Activated effector memory CD4-positive, alpha-beta T cell treated with anti-CD3 and anti-CD28 coated beads, Interleukin-2, amount 50 U/mL, for 16 hours (primary cell): ENCODE data around the gene VPS4B.
"Not testable (repeated sequence)": the region's sequence is repeated elsewhere in the genome, so short reads cannot be mapped to it uniquely, and the experiment has no call there.

ENCODE experiments used
- DNase-seq: peaks from one replicate; pipeline ENCODE4 v3.0.0-alpha.2; 2020

The VPS4B gene

GRCh38 chr18:63422087-63422863, at the start of gene VPS4B:
TSS of gene VPS4B (minus strand) at chr18:63422476. CDS start at chr18:63422259, 217 bp downstream.
- DNase-seq = peak; percentile 100

GRCh38 chr18:63470751-63471150, 48.5 kb upstream of the VPS4B start:
- no peak for DNase-seq

GRCh38 chr18:63468575-63468974, 46.3 kb upstream of the VPS4B start:
- no peak for DNase-seq

- no peak for DNase-seq
These were observed 45.4 kb upstream of the VPS4B start for GRCh38 chr18:63467699-63468098.

GRCh38 chr18:63465059-63465458, 42.8 kb upstream of the VPS4B start:
- no peak for DNase-seq

GRCh38 chr18:63464434-63464833, 42.2 kb upstream of the VPS4B start:
- no peak for DNase-seq

- no peak for DNase-seq
These were observed 38.1 kb upstream of the VPS4B start for GRCh38 chr18:63460414-63460813.

- DNase-seq = no peak
These were observed 35.7 kb upstream of the VPS4B start for GRCh38 chr18:63457977-63458376.

GRCh38 chr18:63454497-63454896, 32.2 kb upstream of the VPS4B start:
- no peak for DNase-seq

GRCh38 chr18:63452751-63453150, 30.5 kb upstream of the VPS4B start:
- DNase-seq = not testable (repeated sequence)

GRCh38 chr18:63451799-63452660, 29.8 kb upstream of the VPS4B start:
- DNase-seq = no peak

GRCh38 chr18:63449426-63449825, 27.1 kb upstream of the VPS4B start:
- no peak for DNase-seq

- no peak for DNase-seq
These were observed 24.8 kb upstream of the VPS4B start for GRCh38 chr18:63447066-63447465.

- no peak for DNase-seq
These were observed 24.0 kb upstream of the VPS4B start for GRCh38 chr18:63446266-63446665.

GRCh38 chr18:63445037-63445436, 22.8 kb upstream of the VPS4B start:
- DNase-seq = no peak

GRCh38 chr18:63444580-63444979, 22.3 kb upstream of the VPS4B start:
- no peak for DNase-seq

- DNase-seq = no peak
These were observed 21.6 kb upstream of the VPS4B start for GRCh38 chr18:63443829-63444228.

GRCh38 chr18:63440881-63441280, 18.6 kb upstream of the VPS4B start:
- no peak for DNase-seq

- DNase-seq = no peak
These were observed 17.9 kb upstream of the VPS4B start for GRCh38 chr18:63440219-63440618.

- peak; percentile 73 for DNase-seq
These were observed 17.1 kb upstream of the VPS4B start for GRCh38 chr18:63439334-63439733.

- DNase-seq = no peak
These were observed 15.9 kb upstream of the VPS4B start for GRCh38 chr18:63438181-63438580.

- no peak for DNase-seq
These were observed 11.1 kb upstream of the VPS4B start for GRCh38 chr18:63433334-63433866.

- no peak for DNase-seq
These were observed 8.9 kb upstream of the VPS4B start for GRCh38 chr18:63431180-63431579.

GRCh38 chr18:63430526-63430925, 8.2 kb upstream of the VPS4B start:
- DNase-seq = no peak
